Esophagus (tissue), 2 donors: ENCODE results near the gene STKLD1. TPM values are rescaled to one million over a fixed set of nuclear protein-coding genes. Genes with fewer than 3 reads are reported as not detected.
A peak's percentile ranks its signal among the peaks of the same experiment; 100 is the strongest.

Experiments
- H3K27ac ChIP-seq, 2 donors: one replicate each; pipeline ENCODE4 v1.5.1; 2013; ENCODE audit warnings: low read depth in 2 of 2, mild to moderate bottlenecking in 2 of 2, inconsistent platforms in 1 of 2, low read length in 1 of 2, moderate library complexity in 1 of 2
- H3K27me3 ChIP-seq, 2 donors: one replicate each; pipeline ENCODE4 v1.6.1; 2013; ENCODE audit warnings: low read length in 2 of 2, control low read depth in 1 of 2, mild to moderate bottlenecking in 1 of 2; ENCODE audit not compliant: insufficient read depth in 2 of 2, control insufficient read depth in 1 of 2
- H3K36me3 ChIP-seq, 2 donors: one replicate each; pipeline ENCODE4 v1.6.1; 2013; ENCODE audit warnings: low read length in 1 of 2; ENCODE audit not compliant: control insufficient read depth in 2 of 2, insufficient read depth in 2 of 2
- H3K4me1 ChIP-seq, 2 donors: one replicate each; pipeline ENCODE4 v1.6.1; 2013; ENCODE audit warnings: low read length in 1 of 2; ENCODE audit not compliant: control insufficient read depth in 2 of 2, insufficient read depth in 2 of 2
- H3K4me3 ChIP-seq, 2 donors: one replicate each; pipeline ENCODE4 v1.5.1; 2013; ENCODE audit warnings: low read length in 2 of 2, mild to moderate bottlenecking in 2 of 2, low read depth in 1 of 2, moderate library complexity in 1 of 2
- H3K9me3 ChIP-seq, 2 donors: one replicate each; pipeline ENCODE4 v1.6.1; 2013; ENCODE audit warnings: mild to moderate bottlenecking in 2 of 2, low read depth in 1 of 2, low read length in 1 of 2, moderate library complexity in 1 of 2; ENCODE audit not compliant: control insufficient read depth in 2 of 2, insufficient read depth in 1 of 2
- WGBS, 2 donors: extraction: QIAGEN DNeasy Blood & Tissue Kit; methylation state at CpG; one replicate each; pipeline ENCODE4 v1.1.7; 2013; 5-methylcytosine and 5-hydroxymethylcytosine counted together
- polyA plus RNA-seq, 2 donors: library from polyadenylated mRNA; stranded (reverse); fragments of 200-250 nt; gene quantifications; one replicate each; pipeline ENCODE4 v1.2.3, GENCODE V29; 2013
- donor health status: healthy with polysubstance abuse.
- donor health status: Bipolar disorder and iron deficiency.

The STKLD1 gene
- polyA plus RNA-seq, 2 donors = 0.49 to 1.3 TPM

GRCh38 chr9:133342570-133342969 is 33.6 kb upstream of the STKLD1 start:
- Histone ChIP-seq H3K9me3 (no peaks in the 10 kb centered on the region), H3K27ac (no peak overlapping the region), H3K36me3 (peaks cover 14 to 60% of the 10 kb centered on the region in 2 donors), H3K4me3 (no peak overlapping the region), H3K27me3 (no peaks in the 10 kb centered on the region), H3K4me1 (peaks cover 0 to 12% of the 10 kb centered on the region in 2 donors)
- 68 to 82% methylated on average over 11 of the region's 11 CpGs for WGBS, 2 donors

GRCh38 chr9:133344071-133344470 is 32.1 kb upstream of the STKLD1 start:
- H3K27me3 ChIP-seq = no peaks in the 10 kb centered on the region
- 94 to 96% methylated on average over 19 of the region's 19 CpGs for WGBS, 2 donors
- no peaks in the 10 kb centered on the region for H3K9me3 ChIP-seq
- H3K4me3 ChIP-seq = no peak overlapping the region
- peaks cover 14 to 62% of the 10 kb centered on the region in 2 donors for H3K36me3 ChIP-seq
- no peak overlapping the region for H3K27ac ChIP-seq
- H3K4me1 ChIP-seq = peaks cover 0 to 13% of the 10 kb centered on the region in 2 donors

DNA sequence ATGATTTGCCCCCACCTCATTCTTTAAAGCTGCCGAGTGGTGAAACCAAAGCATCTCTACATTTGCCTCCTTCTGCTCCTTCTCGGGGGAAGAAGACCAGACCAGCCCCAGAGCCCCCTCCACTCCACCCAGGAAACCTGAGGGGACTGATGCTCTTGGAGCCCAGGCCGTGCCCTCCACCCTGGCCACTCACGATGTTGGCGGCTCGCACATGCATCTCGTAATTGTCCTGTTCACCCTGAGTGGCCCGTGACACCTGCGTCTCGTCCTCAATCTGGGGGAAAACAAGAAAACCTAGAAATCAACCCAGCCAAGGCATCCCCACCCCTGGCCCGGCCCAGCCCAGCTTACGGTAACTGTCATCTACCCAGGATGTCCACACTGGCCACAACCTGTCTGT is 31.2 kb upstream of the STKLD1 start:
- Histone ChIP-seq H3K36me3 (peaks cover 14 to 68% of the 10 kb centered on the region in 2 donors), H3K4me1 (peaks cover 0 to 15% of the 10 kb centered on the region in 2 donors)
- 95 to 98% methylated on average over 12 of the region's 12 CpGs for WGBS, 2 donors

DNA sequence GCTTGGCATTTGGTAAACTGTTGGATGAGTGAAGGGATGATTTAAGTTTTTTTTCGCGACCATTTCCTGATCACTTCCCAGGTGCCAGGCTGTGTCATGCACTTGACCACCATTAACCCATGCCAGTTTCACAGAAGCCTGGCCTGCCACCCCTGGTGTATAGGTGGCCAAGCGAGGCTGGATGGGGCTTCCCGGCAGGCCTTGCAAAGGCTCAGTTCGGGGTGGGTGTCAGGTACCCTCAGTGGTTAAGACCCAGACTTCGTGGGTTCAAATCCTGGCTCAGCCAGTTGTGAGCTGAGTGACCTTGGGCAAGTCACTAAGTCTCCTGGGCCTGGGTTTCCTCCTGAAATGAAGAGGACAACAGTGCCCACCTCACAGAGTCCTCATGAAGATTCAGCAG is 30.6 kb upstream of the STKLD1 start:
- H3K9me3 ChIP-seq = no peaks in the 10 kb centered on the region
- H3K4me3 ChIP-seq = no peak overlapping the region
- peaks cover 0 to 15% of the 10 kb centered on the region in 2 donors for H3K4me1 ChIP-seq
- no peaks in the 10 kb centered on the region for H3K27me3 ChIP-seq
- H3K27ac ChIP-seq = no peak overlapping the region
- 90 to 93% methylated on average over 6 of the region's 6 CpGs for WGBS, 2 donors
- peaks cover 10 to 68% of the 10 kb centered on the region in 2 donors for H3K36me3 ChIP-seq

More for the DNA sequence above, 31.2 kb upstream of the STKLD1 start:
- Histone ChIP-seq H3K9me3 (no peaks in the 10 kb centered on the region), H3K4me3 (no peak overlapping the region), H3K27ac (no peak overlapping the region), H3K27me3 (no peaks in the 10 kb centered on the region)

GRCh38 chr9:133346021-133346785 is 30.0 kb upstream of the STKLD1 start:
- no peaks in the 10 kb centered on the region for H3K9me3 ChIP-seq
- 64 to 69% methylated on average over 15 of the region's 15 CpGs for WGBS, 2 donors
- H3K27me3 ChIP-seq = no peaks in the 10 kb centered on the region
- peak overlapping the region in 1 of 2 donors; percentile 83 for H3K4me3 ChIP-seq
- peaks cover 13 to 66% of the 10 kb centered on the region in 2 donors for H3K36me3 ChIP-seq
- peak overlapping the region in 1 of 2 donors; percentile 61 for H3K27ac ChIP-seq
- H3K4me1 ChIP-seq = peaks cover 0 to 15% of the 10 kb centered on the region in 2 donors

DNA sequence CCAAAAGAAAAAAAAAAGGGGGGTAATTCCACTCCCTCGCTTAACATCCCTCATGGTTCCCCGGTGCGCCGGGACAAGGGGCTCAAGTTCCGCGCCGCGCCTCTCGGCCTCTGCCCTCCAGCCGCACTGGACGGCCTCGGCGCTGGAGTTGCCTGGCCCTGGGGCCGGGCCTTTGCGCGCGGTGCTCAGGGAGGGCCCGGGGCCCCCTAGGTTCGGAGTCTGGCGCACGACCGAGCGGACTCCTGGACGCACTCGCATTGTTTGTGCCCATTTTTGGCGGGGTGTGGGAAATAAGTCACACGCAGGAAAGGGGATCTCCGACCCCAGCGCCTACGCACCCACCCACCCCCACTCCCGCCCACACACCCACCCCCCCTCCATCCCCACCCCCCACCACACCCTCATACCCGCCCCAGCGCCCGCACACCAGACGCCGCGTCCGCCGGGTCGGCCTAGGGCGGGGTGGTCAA is 28.6 kb upstream of the STKLD1 start:
- Histone ChIP-seq H3K4me3 (peak overlapping the region; percentile 83 to 100), H3K4me1 (peaks cover 0 to 15% of the 10 kb centered on the region in 2 donors), H3K27ac (peak overlapping the region; percentile 89 to 95), H3K27me3 (no peaks in the 10 kb centered on the region), H3K36me3 (peaks cover 13 to 61% of the 10 kb centered on the region in 2 donors), H3K9me3 (no peaks in the 10 kb centered on the region)
- WGBS, 2 donors = 0% methylated on average over 29 to 41 of the region's 41 CpGs

DNA sequence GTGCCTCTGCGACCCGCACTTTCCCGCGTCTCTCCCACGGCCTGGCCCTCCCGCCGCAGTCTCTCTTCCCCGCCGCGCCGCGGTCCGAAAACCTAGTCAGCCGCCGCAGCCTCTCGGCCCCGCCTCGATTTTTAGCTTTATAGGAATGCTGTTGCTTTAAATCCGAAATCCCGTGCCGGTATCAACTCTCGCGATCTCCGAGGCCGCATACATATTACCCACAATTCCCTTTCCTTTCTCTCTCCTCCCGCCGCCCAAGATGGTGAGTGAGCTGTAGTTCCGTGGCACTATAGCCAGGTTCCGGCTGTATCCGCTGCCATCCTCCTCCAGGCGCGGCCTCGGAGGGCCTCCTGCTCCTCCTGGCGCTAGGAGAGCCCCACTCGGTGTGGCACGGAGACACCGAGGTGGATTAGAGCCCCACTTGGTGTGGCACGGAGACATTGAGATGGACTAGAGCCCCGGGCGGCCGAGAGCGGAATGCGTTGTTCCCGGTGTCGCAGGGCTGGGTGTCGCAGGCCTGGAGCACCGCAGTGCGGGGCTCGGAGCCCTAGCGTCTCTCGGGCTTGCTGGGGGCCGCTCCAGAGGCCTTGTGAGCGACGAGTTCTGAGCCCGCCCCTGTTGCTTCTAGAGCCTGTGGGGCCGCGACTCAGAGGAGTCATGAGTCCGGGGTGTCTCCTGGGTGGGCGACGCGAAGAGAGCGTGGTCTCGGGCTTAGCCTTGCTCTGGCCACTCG is 28.0 kb upstream of the STKLD1 start, which contains the start of the genes MED22 and RPL7A:
MED22 (minus strand) TSS at position 147 of the 733 bp plus-strand sequence. CDS start 1,469 bp downstream, outside the sequence.
RPL7A (plus strand) TSS at position 234 of the 733 bp plus-strand sequence; CDS start at position 260, 26 bp downstream.
- peak within 1 kb of the TSS; percentile 91 to 95 for H3K27ac ChIP-seq
- 0 to 1% methylated on average over 51 to 64 of the region's 64 CpGs for WGBS, 2 donors
- peak within 1 kb of the TSS; percentile 83 to 100 for H3K4me3 ChIP-seq
- peaks cover 0 to 15% of the 10 kb centered on the region in 2 donors for H3K4me1 ChIP-seq
- no peaks in the 10 kb centered on the region for H3K27me3 ChIP-seq
- peaks cover 13 to 59% of the 10 kb centered on the region in 2 donors for H3K36me3 ChIP-seq
- H3K9me3 ChIP-seq = no peaks in the 10 kb centered on the region

DNA sequence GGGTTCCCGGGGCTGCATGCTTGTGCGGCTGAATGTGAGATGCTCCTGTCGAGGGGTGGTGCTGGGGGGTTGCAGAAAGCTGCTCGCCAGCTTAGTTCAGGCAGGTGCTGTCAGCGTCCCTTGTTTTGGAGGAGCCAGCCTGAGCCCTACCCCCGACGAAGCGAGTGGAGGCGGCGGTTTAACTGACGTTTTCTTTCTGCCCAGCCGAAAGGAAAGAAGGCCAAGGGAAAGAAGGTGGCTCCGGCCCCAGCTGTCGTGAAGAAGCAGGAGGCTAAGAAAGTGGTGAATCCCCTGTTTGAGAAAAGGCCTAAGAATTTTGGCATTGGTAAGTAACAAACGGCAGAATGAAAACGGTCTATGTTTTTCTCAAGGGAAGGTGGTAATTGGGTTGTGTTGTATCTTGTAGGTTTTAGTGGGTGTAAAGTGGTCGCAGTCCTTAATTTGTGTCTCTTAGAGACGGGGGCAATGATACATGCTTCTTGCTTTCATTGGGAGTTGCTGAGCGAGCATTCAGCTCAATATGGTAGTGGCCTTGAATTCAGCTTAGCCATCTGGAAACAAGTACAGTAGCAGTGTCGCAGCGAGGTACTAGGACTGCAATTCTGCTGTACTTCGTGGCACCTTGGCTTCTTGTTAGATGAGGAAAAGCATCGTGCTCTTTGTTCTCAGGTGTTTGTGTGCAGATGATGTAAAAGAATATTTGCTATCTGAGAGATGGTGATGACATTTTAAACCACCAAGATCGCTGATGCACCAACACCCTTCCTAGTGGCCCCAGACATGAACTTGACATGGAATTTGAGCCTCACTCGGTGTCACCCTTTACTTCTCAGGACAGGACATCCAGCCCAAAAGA is 27.2 kb upstream of the STKLD1 start:
- Histone ChIP-seq H3K4me3 (peak overlapping the region; percentile 83 to 100), H3K9me3 (no peaks in the 10 kb centered on the region), H3K36me3 (peaks cover 13 to 54% of the 10 kb centered on the region in 2 donors), H3K4me1 (peaks cover 0 to 15% of the 10 kb centered on the region in 2 donors), H3K27me3 (no peaks in the 10 kb centered on the region), H3K27ac (peak overlapping the region; percentile 91 to 95)
- WGBS, 2 donors = 11 to 13% methylated on average over 25 of the region's 25 CpGs
